Esophagus squamous epithelium (tissue), 5 donors: ENCODE measurements around the gene RBM23. TPM values are rescaled to one million over a fixed set of nuclear protein-coding genes. Genes with fewer than 3 reads are reported as not detected.
A peak's percentile ranks its signal among the peaks of the same experiment; 100 is the strongest.

Experiments used
- DNase-seq: peaks from one replicate; lab custom pipeline; 2025; lab: John Stamatoyannopoulos, UW
- H3K27ac ChIP-seq, 4 donors: fragments of 200-600 bp; sonication (generic); one replicate each; pipeline ENCODE4 v1.5.1; 2016 to 2019; ENCODE audit warnings: mild to moderate bottlenecking in 1 of 4
- H3K27me3 ChIP-seq, 4 donors: fragments of 200-600 bp; sonication (generic); 1 replicate in 3 of 4; 2 replicates in 1 of 4; pipeline versions ENCODE4 v1.5.1 to v1.6.0; 2017 to 2021; ENCODE audit warnings: antibody characterized with exemption in 1 of 4
- H3K36me3 ChIP-seq, 3 donors: fragments of 200-600 bp; sonication (generic); one replicate each; pipeline ENCODE4 v1.5.1; 2016 to 2019
- H3K4me1 ChIP-seq, 3 donors: fragments of 200-600 bp; sonication (generic); one replicate each; pipeline ENCODE4 v1.5.1; 2017 to 2019
- H3K4me3 ChIP-seq, 4 donors: fragments of 200-600 bp; sonication (generic); 1 replicate in 3 of 4; 2 replicates in 1 of 4; pipeline ENCODE4 v1.5.1; 2016 to 2019; ENCODE audit warnings: mild to moderate bottlenecking in 2 of 4, moderate library complexity in 1 of 4
- H3K9me3 ChIP-seq, 3 donors: fragments of 200-600 bp; sonication (generic); one replicate each; pipeline ENCODE4 v1.5.1; 2016 to 2019
- CTCF ChIP-seq, 6 experiments: fragments of 450-650 bp in 4 of 6; fragments of 200-600 bp in 2 of 6; sonication (generic) in 2 of 6; IDR thresholded peaks; one replicate each; pipeline ENCODE4 v1.5.1; 2016 to 2019; ENCODE audit warnings: antibody characterized with exemption in 6 of 6, mild to moderate bottlenecking in 4 of 6, moderate library complexity in 4 of 6
- POLR2A ChIP-seq, 4 donors: fragments of 450-650 bp; IDR thresholded peaks; one replicate each; pipeline ENCODE4 v1.6.1; 2017; ENCODE audit warnings: antibody characterized with exemption in 4 of 4, mild to moderate bottlenecking in 4 of 4, moderate library complexity in 3 of 4
- WGBS, 2 donors: methylation state at CpG; one replicate each; pipeline ENCODE4 v1.1.5; 2018; 5-methylcytosine and 5-hydroxymethylcytosine counted together
- intact Hi-C: fragments of 100-400 bp; cut with DNase I; formaldehyde crosslinking; loops from one replicate; pipeline ENCODE4 v1.15.0; 2022
- total RNA-seq, 4 donors: library from RNA; depleted of rRNA; stranded (reverse); fragments of >200 nt; gene quantifications; one replicate each; pipeline ENCODE4 v1.1.0, GENCODE V29; 2016
- donor health status: DM: yes; HTN: yes; CAD: no.

The RBM23 gene
- total RNA-seq, 4 donors from 2014 or later, result 40.0 to 101 (median 58.9) TPM

- no peak for DNase-seq
- WGBS, 2 donors, result 91 to 93% methylated on average over 10 to 13 of the region's 15 CpGs
- TF ChIP-seq POLR2A (IDR thresholded peaks at IDR 0.05) (no peak), CTCF (IDR thresholded peaks at IDR 0.05) (no peak)
Measured at GRCh38 chr14:22875003-22875747, 43.8 kb downstream of the RBM23 start.

DNA sequence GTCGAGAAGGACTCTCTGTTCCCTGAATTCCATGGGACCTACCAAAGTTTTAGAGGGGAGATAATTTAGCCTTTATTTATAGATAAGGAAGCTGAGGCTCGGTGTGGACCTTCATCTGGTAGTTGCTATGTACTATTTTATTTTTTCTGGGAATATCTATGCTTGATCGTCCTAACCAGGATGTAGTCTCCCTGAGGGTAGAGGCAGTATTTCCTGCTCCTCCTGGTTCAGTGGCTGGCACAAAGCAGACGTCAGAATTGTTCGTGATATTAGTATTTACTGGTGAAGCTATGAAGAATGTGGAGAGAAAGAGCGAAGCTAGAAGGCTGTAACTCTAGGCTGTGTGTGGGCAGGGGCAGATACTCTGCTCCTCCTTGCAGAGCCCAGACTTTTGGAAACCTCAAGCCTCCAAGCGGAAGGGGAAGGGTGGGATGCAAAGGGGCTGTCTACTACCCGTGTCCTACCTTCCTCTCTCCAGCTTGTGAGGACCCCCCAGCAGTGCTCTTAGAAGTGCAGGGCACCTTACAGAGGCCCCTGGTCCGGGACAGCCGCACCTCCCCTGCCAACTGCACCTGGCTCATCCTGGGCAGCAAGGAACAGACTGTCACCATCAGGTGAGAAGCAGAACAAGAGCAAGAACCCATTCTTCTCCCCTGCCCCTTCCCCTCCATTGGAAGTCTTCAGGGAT, 46.0 kb downstream of the RBM23 start:
- DNase-seq, result no peak
- H3K27ac ChIP-seq, result peak overlapping the region; percentile 97 to 100 (median 100)
- WGBS, 2 donors, result 35 to 44% methylated on average over 10 of the region's 10 CpGs
- peaks cover 35 to 52% (median 46%) of the 10 kb centered on the region in 3 donors for H3K36me3 ChIP-seq
- no peak for TF ChIP-seq CTCF (IDR thresholded peaks at IDR 0.05)
- TF ChIP-seq POLR2A (IDR thresholded peaks at IDR 0.05), result no peak
- H3K4me3 ChIP-seq, result peak overlapping the region; percentile 64 to 100 (median 88)
- H3K27me3 ChIP-seq, result no peaks in the 10 kb centered on the region
- H3K4me1 ChIP-seq, result peaks cover 20 to 56% (median 31%) of the 10 kb centered on the region in 3 donors
- intact Hi-C loops, result no loop called here
- no peaks in the 10 kb centered on the region for H3K9me3 ChIP-seq

More at GRCh38 chr14:22875003-22875747, 43.8 kb downstream of the RBM23 start:
- Histone ChIP-seq H3K36me3 (peaks cover 39 to 74% (median 58%) of the 10 kb centered on the region in 3 donors), H3K27me3 (no peaks in the 10 kb centered on the region), H3K9me3 (no peaks in the 10 kb centered on the region), H3K27ac (no peak overlapping the region), H3K4me1 (peaks cover 14 to 46% (median 26%) of the 10 kb centered on the region in 3 donors), H3K4me3 (no peak overlapping the region)
- intact Hi-C loops, result no loop called here

DNA sequence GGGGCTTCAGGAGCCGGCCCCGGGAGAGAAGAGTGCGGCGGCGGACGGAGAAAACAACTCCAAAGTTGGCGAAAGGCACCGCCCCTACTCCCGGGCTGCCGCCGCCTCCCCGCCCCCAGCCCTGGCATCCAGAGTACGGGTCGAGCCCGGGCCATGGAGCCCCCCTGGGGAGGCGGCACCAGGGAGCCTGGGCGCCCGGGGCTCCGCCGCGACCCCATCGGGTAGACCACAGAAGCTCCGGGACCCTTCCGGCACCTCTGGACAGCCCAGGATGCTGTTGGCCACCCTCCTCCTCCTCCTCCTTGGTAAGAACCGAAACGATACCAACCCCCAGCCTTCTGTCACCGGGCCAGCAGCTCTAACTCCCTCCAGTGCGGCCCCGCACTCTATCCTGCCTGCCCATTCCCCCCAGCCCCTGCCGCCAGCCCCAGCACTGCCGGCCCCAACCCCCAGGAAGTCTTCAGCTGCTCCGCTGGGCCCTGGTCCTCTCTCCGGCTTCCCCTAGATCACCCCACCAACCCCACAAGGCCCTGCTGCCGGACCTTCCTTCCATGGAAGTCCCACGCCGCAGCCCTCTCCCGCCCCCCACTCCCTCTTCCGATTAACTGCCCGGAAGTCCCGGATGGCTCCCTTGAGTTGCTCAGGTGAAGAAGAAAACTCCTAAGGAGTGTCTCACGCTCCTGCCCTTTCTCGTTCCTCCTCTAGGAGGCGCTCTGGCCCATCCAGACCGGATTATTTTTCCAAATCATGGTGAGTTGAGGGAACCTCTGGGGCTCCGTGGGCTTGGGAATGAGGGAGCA, 46.7 kb downstream of the RBM23 start:
- Histone ChIP-seq H3K36me3 (peaks cover 28 to 44% (median 39%) of the 10 kb centered on the region in 3 donors), H3K9me3 (no peaks in the 10 kb centered on the region), H3K27ac (peak overlapping the region; percentile 97 to 100 (median 100)), H3K4me3 (peak overlapping the region; percentile 64 to 100 (median 88)), H3K27me3 (no peaks in the 10 kb centered on the region), H3K4me1 (peaks cover 20 to 56% (median 31%) of the 10 kb centered on the region in 3 donors)
- WGBS, 2 donors, result 0 to 1% methylated on average over 11 to 24 of the region's 45 CpGs
- TF ChIP-seq CTCF (IDR thresholded peaks at IDR 0.05) (peak; percentile 93 to 99 (median 98)), POLR2A (IDR thresholded peaks at IDR 0.05) (peak in 1 of 4 donors; percentile 32)
- no peak for DNase-seq
- intact Hi-C loops, result no loop called here

- H3K27ac ChIP-seq, result peak within 1 kb of the TSS; percentile 97 to 100 (median 100)
- intact Hi-C loops, result no loop called here
- WGBS, 2 donors, result 0 to 1% methylated on average over 12 to 19 of the region's 50 CpGs
- TF ChIP-seq POLR2A (IDR thresholded peaks at IDR 0.05) (peak in 3 of 4 donors; percentile 73 to 93 (median 73)), CTCF (IDR thresholded peaks at IDR 0.05) (peak in 4 of 6 experiments; percentile 4 to 25 (median 12))
- peaks cover 20 to 58% (median 31%) of the 10 kb centered on the region in 3 donors for H3K4me1 ChIP-seq
- H3K4me3 ChIP-seq, result peak within 1 kb of the TSS; percentile 64 to 100 (median 88)
- H3K36me3 ChIP-seq, result peaks cover 20 to 36% (median 31%) of the 10 kb centered on the region in 3 donors
- no peaks in the 10 kb centered on the region for H3K27me3 ChIP-seq
- H3K9me3 ChIP-seq, result no peaks in the 10 kb centered on the region
- DNase-seq, result peak; percentile 72
Measured at GRCh38 chr14:22871224-22872032, 47.5 kb downstream of the RBM23 start, which contains the start of gene LRP10. Gene LRP10, plus strand, starts transcription at chr14:22871740. Its CDS starts 564 bp downstream, at chr14:22872304.
